Stimulated activated CD4-positive, alpha-beta T cell treated with anti-CD3 and anti-CD28 coated beads, Interleukin-4, amount 100 ng/mL, for 4 hours (primary cell): Measurements from ENCODE around the gene RPRML.
"Not testable (repeated sequence)": the region's sequence is repeated elsewhere in the genome, so short reads cannot be mapped to it uniquely, and the experiment has no call there.

Experiments used
- DNase-seq, 2 experiments: peaks; one replicate each; pipeline ENCODE4 v3.0.0-alpha.2; 2020

The RPRML gene

GRCh38 chr17:46975287-46975686 lies 3.8 kb downstream of the RPRML start:
- no peak for DNase-seq

- no peak for DNase-seq
Measured at GRCh38 chr17:46974086-46974485, 5.0 kb downstream of the RPRML start.

GRCh38 chr17:46972346-46972745 lies 6.7 kb downstream of the RPRML start:
- DNase-seq, result no peak

- no peak for DNase-seq
Measured at GRCh38 chr17:46971647-46972300, 7.3 kb downstream of the RPRML start.

GRCh38 chr17:46968896-46969295 lies 10.2 kb downstream of the RPRML start:
- no peak for DNase-seq

GRCh38 chr17:46968224-46968834 lies 10.7 kb downstream of the RPRML start:
- no peak for DNase-seq

- DNase-seq, result no peak
Measured at GRCh38 chr17:46964315-46965265, 14.5 kb downstream of the RPRML start.

GRCh38 chr17:46963571-46963970 lies 15.5 kb downstream of the RPRML start:
- DNase-seq, result no peak

- DNase-seq, result no peak
Measured at GRCh38 chr17:46962374-46962790, 16.7 kb downstream of the RPRML start.

GRCh38 chr17:46960152-46960551 lies 18.9 kb downstream of the RPRML start:
- DNase-seq, result no peak

- DNase-seq, result no peak
Measured at GRCh38 chr17:46958041-46958591, 20.9 kb downstream of the RPRML start.

GRCh38 chr17:46953191-46953590 lies 25.9 kb downstream of the RPRML start:
- DNase-seq, result not testable (repeated sequence)

GRCh38 chr17:46952115-46952514 lies 26.9 kb downstream of the RPRML start:
- no peak for DNase-seq

GRCh38 chr17:46951706-46952105 lies 27.3 kb downstream of the RPRML start:
- no peak for DNase-seq

- no peak for DNase-seq
Measured at GRCh38 chr17:46950997-46951621, 27.9 kb downstream of the RPRML start.

- DNase-seq, result no peak
Measured at GRCh38 chr17:46950342-46950996, 28.6 kb downstream of the RPRML start.

GRCh38 chr17:46949291-46950174 lies 29.5 kb downstream of the RPRML start:
- no peak for DNase-seq

- no peak for DNase-seq
Measured at GRCh38 chr17:46948544-46948943, 30.5 kb downstream of the RPRML start.

GRCh38 chr17:46947216-46947615 lies 31.8 kb downstream of the RPRML start:
- no peak for DNase-seq

- no peak for DNase-seq
Measured at GRCh38 chr17:46944931-46945330, 34.1 kb downstream of the RPRML start.
